ENCODE results near the gene MVK. TPM values are rescaled to one million over a fixed set of nuclear protein-coding genes. Genes with fewer than 3 reads are reported as not detected.

MVK gene
- total RNA-seq, 1 donor from 2014 or later: 13.0 TPM

- Histone ChIP-seq H3K27me3 (ENCODE audit: control insufficient read depth in 3 of 3, insufficient read depth in 3 of 3, low read length in 3 of 3) (peaks cover 26 to 32% (median 29%) of the 10 kb centered on the region in 3 donors), H3K9ac (ENCODE audit: low read depth in 1 of 3, low read length in 3 of 3) (no peak overlapping the region), H3K36me3 (ENCODE audit: control insufficient read depth in 3 of 3, insufficient read depth in 3 of 3, low read length in 3 of 3) (peaks cover 1 to 12% (median 9%) of the 10 kb centered on the region in 3 donors), H3K4me3 (ENCODE audit: low read length in 3 of 3) (no peak overlapping the region), H3K9me3 (ENCODE audit: control insufficient read depth in 3 of 3, low read length in 3 of 3) (no peaks in the 10 kb centered on the region), H3K27ac (ENCODE audit: low read depth, low read length) (no peak overlapping the region), H3K4me1 (ENCODE audit: control insufficient read depth in 3 of 3, insufficient read depth in 3 of 3, low read length in 3 of 3) (peaks cover 0 to 7% (median 2%) of the 10 kb centered on the region in 3 donors)
Measured at GRCh38 chr12:109554761-109555160, 18.8 kb upstream of the MVK start.

GRCh38 chr12:109555431-109556315 is 17.9 kb upstream of the MVK start:
- Histone ChIP-seq H3K27ac (ENCODE audit: low read depth, low read length) (no peak overlapping the region), H3K27me3 (ENCODE audit: control insufficient read depth in 3 of 3, insufficient read depth in 3 of 3, low read length in 3 of 3) (peaks cover 18 to 24% (median 21%) of the 10 kb centered on the region in 3 donors), H3K9ac (ENCODE audit: low read depth in 1 of 3, low read length in 3 of 3) (no peak overlapping the region), H3K4me1 (ENCODE audit: control insufficient read depth in 3 of 3, insufficient read depth in 3 of 3, low read length in 3 of 3) (peaks cover 0 to 7% (median 2%) of the 10 kb centered on the region in 3 donors), H3K36me3 (ENCODE audit: control insufficient read depth in 3 of 3, insufficient read depth in 3 of 3, low read length in 3 of 3) (peaks cover 1 to 17% (median 12%) of the 10 kb centered on the region in 3 donors), H3K9me3 (ENCODE audit: control insufficient read depth in 3 of 3, low read length in 3 of 3) (no peaks in the 10 kb centered on the region), H3K4me3 (ENCODE audit: low read length in 3 of 3) (no peak overlapping the region)

- H3K4me3 ChIP-seq (ENCODE audit: low read length in 3 of 3): no peak overlapping the region
- peaks cover 8 to 24% (median 14%) of the 10 kb centered on the region in 3 donors for H3K36me3 ChIP-seq (ENCODE audit: control insufficient read depth in 3 of 3, insufficient read depth in 3 of 3, low read length in 3 of 3)
- H3K4me1 ChIP-seq (ENCODE audit: control insufficient read depth in 3 of 3, insufficient read depth in 3 of 3, low read length in 3 of 3): peaks cover 0 to 7% (median 2%) of the 10 kb centered on the region in 3 donors
- no peak overlapping the region for H3K27ac ChIP-seq (ENCODE audit: low read depth, low read length)
- H3K27me3 ChIP-seq (ENCODE audit: control insufficient read depth in 3 of 3, insufficient read depth in 3 of 3, low read length in 3 of 3): peaks cover 13 to 15% (median 13%) of the 10 kb centered on the region in 3 donors
- H3K9me3 ChIP-seq (ENCODE audit: control insufficient read depth in 3 of 3, low read length in 3 of 3): no peaks in the 10 kb centered on the region
- H3K9ac ChIP-seq (ENCODE audit: low read depth in 1 of 3, low read length in 3 of 3): no peak overlapping the region
Measured at GRCh38 chr12:109557200-109557599, 16.4 kb upstream of the MVK start.

- peaks cover 14 to 25% (median 20%) of the 10 kb centered on the region in 3 donors for H3K36me3 ChIP-seq (ENCODE audit: control insufficient read depth in 3 of 3, insufficient read depth in 3 of 3, low read length in 3 of 3)
- peaks cover 10 to 12% (median 10%) of the 10 kb centered on the region in 3 donors for H3K27me3 ChIP-seq (ENCODE audit: control insufficient read depth in 3 of 3, insufficient read depth in 3 of 3, low read length in 3 of 3)
- no peak overlapping the region for H3K9ac ChIP-seq (ENCODE audit: low read depth in 1 of 3, low read length in 3 of 3)
- H3K4me1 ChIP-seq (ENCODE audit: control insufficient read depth in 3 of 3, insufficient read depth in 3 of 3, low read length in 3 of 3): peaks cover 0 to 7% (median 2%) of the 10 kb centered on the region in 3 donors
- H3K27ac ChIP-seq (ENCODE audit: low read depth, low read length): no peak overlapping the region
- no peak overlapping the region for H3K4me3 ChIP-seq (ENCODE audit: low read length in 3 of 3)
- H3K9me3 ChIP-seq (ENCODE audit: control insufficient read depth in 3 of 3, low read length in 3 of 3): no peaks in the 10 kb centered on the region
Measured at GRCh38 chr12:109557805-109558204, 15.8 kb upstream of the MVK start.

GRCh38 chr12:109558374-109559199 is 15.0 kb upstream of the MVK start:
- Histone ChIP-seq H3K4me3 (ENCODE audit: low read length in 3 of 3) (no peak overlapping the region), H3K27ac (ENCODE audit: low read depth, low read length) (no peak overlapping the region), H3K36me3 (ENCODE audit: control insufficient read depth in 3 of 3, insufficient read depth in 3 of 3, low read length in 3 of 3) (peaks cover 19 to 32% (median 28%) of the 10 kb centered on the region in 3 donors), H3K9ac (ENCODE audit: low read depth in 1 of 3, low read length in 3 of 3) (no peak overlapping the region), H3K4me1 (ENCODE audit: control insufficient read depth in 3 of 3, insufficient read depth in 3 of 3, low read length in 3 of 3) (peaks cover 0 to 10% (median 6%) of the 10 kb centered on the region in 3 donors), H3K9me3 (ENCODE audit: control insufficient read depth in 3 of 3, low read length in 3 of 3) (no peaks in the 10 kb centered on the region), H3K27me3 (ENCODE audit: control insufficient read depth in 3 of 3, insufficient read depth in 3 of 3, low read length in 3 of 3) (peaks cover 5 to 7% (median 6%) of the 10 kb centered on the region in 3 donors)

GRCh38 chr12:109559200-109559505 is 14.4 kb upstream of the MVK start:
- H3K9me3 ChIP-seq (ENCODE audit: control insufficient read depth in 3 of 3, low read length in 3 of 3): no peaks in the 10 kb centered on the region
- peaks cover under 1 to 1% (median 1%) of the 10 kb centered on the region in 3 donors for H3K27me3 ChIP-seq (ENCODE audit: control insufficient read depth in 3 of 3, insufficient read depth in 3 of 3, low read length in 3 of 3)
- H3K4me1 ChIP-seq (ENCODE audit: control insufficient read depth in 3 of 3, insufficient read depth in 3 of 3, low read length in 3 of 3): peaks cover 0 to 10% (median 10%) of the 10 kb centered on the region in 3 donors
- peaks cover 22 to 33% (median 32%) of the 10 kb centered on the region in 3 donors for H3K36me3 ChIP-seq (ENCODE audit: control insufficient read depth in 3 of 3, insufficient read depth in 3 of 3, low read length in 3 of 3)
- H3K4me3 ChIP-seq (ENCODE audit: low read length in 3 of 3): no peak overlapping the region
- H3K27ac ChIP-seq (ENCODE audit: low read depth, low read length): no peak overlapping the region
- no peak overlapping the region for H3K9ac ChIP-seq (ENCODE audit: low read depth in 1 of 3, low read length in 3 of 3)

- H3K9me3 ChIP-seq (ENCODE audit: control insufficient read depth in 3 of 3, low read length in 3 of 3): no peaks in the 10 kb centered on the region
- H3K27ac ChIP-seq (ENCODE audit: low read depth, low read length): no peak overlapping the region
- no peak overlapping the region for H3K4me3 ChIP-seq (ENCODE audit: low read length in 3 of 3)
- peaks cover 0 to 10% (median 10%) of the 10 kb centered on the region in 3 donors for H3K4me1 ChIP-seq (ENCODE audit: control insufficient read depth in 3 of 3, insufficient read depth in 3 of 3, low read length in 3 of 3)
- H3K36me3 ChIP-seq (ENCODE audit: control insufficient read depth in 3 of 3, insufficient read depth in 3 of 3, low read length in 3 of 3): peaks cover 24 to 37% (median 35%) of the 10 kb centered on the region in 3 donors
- H3K9ac ChIP-seq (ENCODE audit: low read depth in 1 of 3, low read length in 3 of 3): no peak overlapping the region
- no peaks in the 10 kb centered on the region for H3K27me3 ChIP-seq (ENCODE audit: control insufficient read depth in 3 of 3, insufficient read depth in 3 of 3, low read length in 3 of 3)
Measured at GRCh38 chr12:109559601-109560000, 14.0 kb upstream of the MVK start.

- no peak overlapping the region for H3K27ac ChIP-seq (ENCODE audit: low read depth, low read length)
- no peak overlapping the region for H3K9ac ChIP-seq (ENCODE audit: low read depth in 1 of 3, low read length in 3 of 3)
- H3K9me3 ChIP-seq (ENCODE audit: control insufficient read depth in 3 of 3, low read length in 3 of 3): no peaks in the 10 kb centered on the region
- no peaks in the 10 kb centered on the region for H3K27me3 ChIP-seq (ENCODE audit: control insufficient read depth in 3 of 3, insufficient read depth in 3 of 3, low read length in 3 of 3)
- peaks cover 36 to 48% (median 38%) of the 10 kb centered on the region in 3 donors for H3K36me3 ChIP-seq (ENCODE audit: control insufficient read depth in 3 of 3, insufficient read depth in 3 of 3, low read length in 3 of 3)
- H3K4me1 ChIP-seq (ENCODE audit: control insufficient read depth in 3 of 3, insufficient read depth in 3 of 3, low read length in 3 of 3): peaks cover 0 to 8% (median 5%) of the 10 kb centered on the region in 3 donors
- H3K4me3 ChIP-seq (ENCODE audit: low read length in 3 of 3): no peak overlapping the region
Measured at GRCh38 chr12:109560867-109561710, 12.5 kb upstream of the MVK start.

GRCh38 chr12:109561711-109562030 is 11.9 kb upstream of the MVK start:
- peaks cover 0 to 8% (median 5%) of the 10 kb centered on the region in 3 donors for H3K4me1 ChIP-seq (ENCODE audit: control insufficient read depth in 3 of 3, insufficient read depth in 3 of 3, low read length in 3 of 3)
- H3K9me3 ChIP-seq (ENCODE audit: control insufficient read depth in 3 of 3, low read length in 3 of 3): no peaks in the 10 kb centered on the region
- H3K4me3 ChIP-seq (ENCODE audit: low read length in 3 of 3): no peak overlapping the region
- no peak overlapping the region for H3K27ac ChIP-seq (ENCODE audit: low read depth, low read length)
- no peak overlapping the region for H3K9ac ChIP-seq (ENCODE audit: low read depth in 1 of 3, low read length in 3 of 3)
- H3K36me3 ChIP-seq (ENCODE audit: control insufficient read depth in 3 of 3, insufficient read depth in 3 of 3, low read length in 3 of 3): peaks cover 37 to 54% (median 41%) of the 10 kb centered on the region in 3 donors
- H3K27me3 ChIP-seq (ENCODE audit: control insufficient read depth in 3 of 3, insufficient read depth in 3 of 3, low read length in 3 of 3): no peaks in the 10 kb centered on the region

Data from skeletal muscle tissue (tissue), 4 donors.